LNCAP (cell line): Measurements from ENCODE around the gene CFP.

Experiments used
- TF ChIP-seq, protein P1 (sequence below): fragments of 450-650 bp; IDR thresholded peaks from 2 replicates; pipeline ENCODE4 v1.5.1; 2017; ENCODE audit warnings: mild to moderate bottlenecking

CFP gene

DNA sequence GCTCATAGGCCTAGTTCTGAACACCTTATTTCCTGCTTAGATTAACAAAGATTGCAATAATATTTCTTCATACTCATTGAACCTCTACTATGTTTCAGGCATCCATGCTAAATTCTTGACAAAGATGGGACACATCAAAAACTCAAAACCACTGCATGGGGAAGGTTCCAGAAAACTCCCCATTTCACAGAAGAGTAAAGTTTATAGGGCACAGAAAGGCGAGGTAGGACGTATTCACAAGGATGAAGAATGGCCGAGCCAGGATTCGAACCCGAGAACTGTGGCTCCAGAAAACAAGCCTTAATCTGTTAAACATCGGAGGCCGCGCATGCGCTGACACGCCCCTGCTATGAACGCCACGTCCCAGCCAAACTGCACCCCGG lies 28.6 kb upstream of the CFP start:
- TF ChIP-seq, protein P1, sequence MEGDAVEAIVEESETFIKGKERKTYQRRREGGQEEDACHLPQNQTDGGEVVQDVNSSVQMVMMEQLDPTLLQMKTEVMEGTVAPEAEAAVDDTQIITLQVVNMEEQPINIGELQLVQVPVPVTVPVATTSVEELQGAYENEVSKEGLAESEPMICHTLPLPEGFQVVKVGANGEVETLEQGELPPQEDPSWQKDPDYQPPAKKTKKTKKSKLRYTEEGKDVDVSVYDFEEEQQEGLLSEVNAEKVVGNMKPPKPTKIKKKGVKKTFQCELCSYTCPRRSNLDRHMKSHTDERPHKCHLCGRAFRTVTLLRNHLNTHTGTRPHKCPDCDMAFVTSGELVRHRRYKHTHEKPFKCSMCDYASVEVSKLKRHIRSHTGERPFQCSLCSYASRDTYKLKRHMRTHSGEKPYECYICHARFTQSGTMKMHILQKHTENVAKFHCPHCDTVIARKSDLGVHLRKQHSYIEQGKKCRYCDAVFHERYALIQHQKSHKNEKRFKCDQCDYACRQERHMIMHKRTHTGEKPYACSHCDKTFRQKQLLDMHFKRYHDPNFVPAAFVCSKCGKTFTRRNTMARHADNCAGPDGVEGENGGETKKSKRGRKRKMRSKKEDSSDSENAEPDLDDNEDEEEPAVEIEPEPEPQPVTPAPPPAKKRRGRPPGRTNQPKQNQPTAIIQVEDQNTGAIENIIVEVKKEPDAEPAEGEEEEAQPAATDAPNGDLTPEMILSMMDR: no peak

DNA sequence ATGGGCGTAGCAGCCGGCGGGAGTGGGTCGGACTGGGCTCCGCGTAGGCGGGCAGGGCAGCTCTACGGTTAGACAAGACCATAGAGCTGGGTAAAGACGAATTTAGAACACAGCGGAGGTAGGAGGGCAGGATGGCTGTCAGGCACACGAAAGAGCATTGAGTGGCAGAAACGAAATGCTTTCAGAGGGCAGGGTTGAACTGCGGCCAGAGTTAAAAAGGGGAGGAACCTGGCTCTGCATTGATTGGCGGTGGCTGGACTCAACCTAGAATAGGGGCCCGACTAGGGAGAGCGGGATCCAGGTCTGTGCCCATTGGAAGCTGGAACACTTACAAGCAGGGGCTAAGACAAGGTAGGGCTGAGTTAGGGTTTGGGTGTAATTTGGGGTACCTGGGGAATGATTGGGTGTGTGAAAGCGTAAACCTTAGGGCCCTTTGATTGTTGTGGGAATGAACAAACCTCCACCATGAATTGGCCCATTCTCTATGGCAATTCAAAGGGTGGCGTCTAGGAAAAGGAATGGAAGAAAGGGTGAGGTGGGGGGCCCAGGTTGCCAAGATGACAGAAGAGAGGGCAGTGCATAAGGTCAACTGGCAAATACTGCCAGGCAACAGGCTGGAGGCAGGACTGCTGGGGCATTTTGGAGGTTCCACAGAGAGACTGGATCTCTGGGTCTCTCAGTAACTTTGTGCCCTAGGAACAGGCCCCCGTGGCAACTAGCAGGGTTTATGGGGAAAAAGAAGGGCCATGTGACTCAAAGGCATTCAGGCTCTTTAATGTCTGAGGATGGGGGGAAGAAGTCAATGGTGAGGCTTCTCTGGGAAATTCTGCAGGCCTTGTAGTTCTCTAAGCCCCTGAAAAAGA lies 21.5 kb upstream of the CFP start:
- TF ChIP-seq, protein P1: no peak

DNA sequence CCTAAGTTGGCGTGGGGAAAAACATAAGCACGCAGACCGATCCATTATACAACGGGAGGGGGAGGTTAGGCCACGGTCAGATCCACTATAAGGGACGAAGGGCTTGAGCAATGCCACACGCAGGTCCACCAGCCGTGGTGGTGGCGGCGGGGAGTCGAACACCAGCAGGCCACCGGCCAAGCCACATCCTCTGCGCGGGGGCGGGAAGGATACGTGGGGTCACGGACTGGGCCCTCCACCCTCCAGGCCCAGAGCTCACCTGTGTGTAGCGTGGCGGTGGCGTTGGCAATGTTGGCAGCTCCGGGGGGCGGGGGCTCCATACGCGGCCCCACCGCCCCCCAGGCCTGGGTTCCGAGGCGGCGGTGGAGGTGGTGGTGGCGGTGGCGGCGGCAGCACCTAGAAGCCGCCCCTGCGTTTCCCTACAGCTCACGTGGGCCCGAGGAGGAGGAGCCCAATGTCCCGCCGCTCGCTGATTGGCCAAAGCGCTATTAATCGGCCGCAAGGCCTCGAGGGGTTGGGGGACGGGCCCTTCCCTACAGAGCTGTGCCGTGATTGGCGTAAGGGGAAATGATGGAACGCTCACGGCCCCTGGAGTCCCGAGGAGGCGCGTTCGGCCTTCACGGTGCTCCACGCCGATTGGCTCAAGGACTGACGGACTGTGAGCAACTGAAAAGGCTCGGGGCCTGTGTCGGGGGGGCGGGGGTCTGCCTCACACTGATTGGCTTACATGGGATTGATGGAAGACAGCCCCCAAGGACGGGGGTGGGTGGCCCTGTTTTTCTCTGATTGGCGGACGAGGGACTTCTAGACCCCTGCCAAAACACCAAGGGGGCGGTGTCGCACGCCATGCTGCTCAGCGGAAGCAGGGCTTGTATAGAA lies 20.7 kb upstream of the CFP start, which contains the start of gene ELK1:
TSS of gene ELK1 (minus strand) at position 400 of the 879 bp plus-strand sequence. CDS start 9,122 bp downstream, outside the sequence.
- TF ChIP-seq, protein P1: no peak

DNA sequence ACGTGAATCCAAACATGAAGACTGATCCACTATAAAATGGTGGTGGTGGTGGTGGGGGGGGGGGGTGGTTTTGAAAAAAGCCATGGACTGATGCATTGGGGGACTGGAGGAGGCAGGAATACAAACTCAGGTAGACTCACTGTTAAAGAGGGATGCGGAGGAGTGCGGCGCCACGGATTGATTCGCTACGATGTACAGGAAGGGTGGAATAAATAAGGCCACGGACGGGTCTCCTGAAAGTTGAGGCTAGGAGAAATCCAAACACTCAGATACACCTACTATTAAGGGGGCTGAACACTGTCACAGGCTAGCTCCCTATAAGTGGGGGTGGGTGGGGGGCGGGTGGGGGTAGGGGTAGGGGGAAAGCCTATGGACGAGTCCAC lies 20.0 kb upstream of the CFP start:
- TF ChIP-seq, protein P1: no peak

DNA sequence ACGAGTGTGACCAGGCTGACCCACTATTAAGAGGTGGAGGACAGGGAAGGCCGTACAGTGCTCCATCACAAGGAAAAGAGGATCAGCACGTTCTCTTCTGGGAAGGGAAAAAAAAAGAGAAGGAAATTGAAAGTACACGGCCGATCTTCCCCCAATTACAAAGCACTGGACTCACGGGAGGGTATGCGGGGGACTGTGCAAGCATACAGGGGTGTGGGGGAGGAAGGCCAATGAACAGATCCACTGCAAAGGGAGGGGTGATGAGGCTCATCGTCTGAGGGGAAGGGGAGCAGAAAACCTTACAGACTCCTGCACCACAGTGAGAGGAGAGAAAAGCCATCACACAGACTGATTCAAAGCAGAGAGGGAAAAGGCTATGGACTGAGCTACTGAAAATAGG lies 19.5 kb upstream of the CFP start:
- TF ChIP-seq, protein P1: no peak

DNA sequence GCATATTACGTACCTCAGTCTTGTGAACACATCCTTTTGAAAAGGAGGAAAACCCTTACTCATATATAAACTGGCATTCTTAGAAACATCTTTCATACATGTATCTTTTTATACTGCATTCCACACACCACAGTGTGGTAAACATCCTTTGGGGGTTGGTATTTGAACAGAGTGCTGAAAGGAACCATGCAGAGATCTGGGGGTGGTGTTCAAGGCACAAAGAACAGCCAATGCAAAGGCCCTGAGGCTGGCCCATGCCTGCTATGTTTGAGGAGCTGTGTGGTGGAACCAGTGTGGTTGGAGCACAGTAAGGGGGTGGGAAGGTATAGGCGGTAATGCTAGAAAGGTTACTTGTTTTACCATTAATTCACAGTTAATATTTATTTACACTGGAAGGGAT lies 18.6 kb upstream of the CFP start:
- TF ChIP-seq, protein P1: no peak

DNA sequence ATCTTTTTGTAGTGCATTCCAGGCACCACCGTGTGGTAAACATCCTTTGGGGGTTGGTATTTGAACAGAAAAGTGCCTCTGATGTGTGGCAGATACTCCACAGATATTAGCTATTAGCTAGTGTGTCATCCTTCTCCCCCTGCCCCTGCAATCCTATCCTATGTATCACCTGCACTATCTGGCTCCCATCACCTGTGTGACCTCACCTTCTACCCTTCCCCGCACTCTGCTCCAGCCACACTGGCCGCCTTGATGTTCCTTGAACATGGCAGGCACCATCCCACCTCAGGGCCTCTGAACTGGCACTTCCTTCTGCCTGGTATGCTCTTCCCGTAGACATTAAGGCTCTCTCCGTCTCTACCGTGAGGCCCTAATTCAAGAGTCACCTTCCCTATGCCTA lies 16.9 kb upstream of the CFP start:
- TF ChIP-seq, protein P1: no peak
